Esophagus muscularis mucosa (tissue), 3 donors: ENCODE measurements around the gene TEAD1.

Source experiments
- POLR2AphosphoS5 ChIP-seq, 2 donors: sonication (generic); formaldehyde crosslinking; IDR thresholded peaks; one replicate each; pipeline ENCODE4 v1.6.1; 2017; ENCODE audit warnings: antibody characterized with exemption in 2 of 2
- TF ChIP-seq, protein P1 (sequence below), 3 experiments: fragments of 200-600 bp in 2 of 3; fragments of 450-650 bp in 1 of 3; sonication (generic) in 2 of 3; IDR thresholded peaks; one replicate each; pipeline ENCODE4 v1.5.1; 2017 to 2019; ENCODE audit warnings: antibody characterized with exemption in 3 of 3, mild to moderate bottlenecking in 2 of 3, moderate library complexity in 1 of 3

DNA sequence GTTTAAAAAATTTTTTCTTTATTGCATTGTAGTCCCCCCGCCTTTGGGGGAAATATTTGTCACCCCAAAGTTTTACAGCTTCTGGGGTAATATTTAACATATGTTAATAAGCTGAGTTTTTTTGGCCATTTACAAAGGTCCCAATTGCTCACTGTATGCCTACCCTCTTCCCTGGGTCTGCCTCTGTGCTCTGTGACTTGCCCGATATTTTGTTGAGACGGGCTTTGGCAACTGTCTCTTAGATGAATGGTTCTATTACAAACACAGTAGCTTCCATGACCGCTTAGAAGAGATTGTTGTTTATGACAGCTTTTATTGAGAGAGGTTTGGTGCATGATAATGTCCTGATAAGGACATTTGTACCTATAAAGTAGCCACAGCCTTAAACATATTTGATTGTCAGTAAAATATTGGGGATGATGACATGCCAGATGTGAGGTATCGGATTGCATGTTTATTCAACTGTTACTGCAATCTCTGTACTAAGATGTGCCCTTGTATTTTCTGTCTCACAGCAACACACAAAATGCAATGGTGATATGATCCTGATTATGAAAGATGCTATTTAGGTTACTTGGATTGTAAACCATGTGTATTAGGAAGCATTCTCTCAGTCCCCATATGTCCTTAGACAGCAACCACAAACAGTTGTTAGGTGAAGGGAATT lies 103.1 kb downstream of the TEAD1 start:
- TF ChIP-seq, protein P1, sequence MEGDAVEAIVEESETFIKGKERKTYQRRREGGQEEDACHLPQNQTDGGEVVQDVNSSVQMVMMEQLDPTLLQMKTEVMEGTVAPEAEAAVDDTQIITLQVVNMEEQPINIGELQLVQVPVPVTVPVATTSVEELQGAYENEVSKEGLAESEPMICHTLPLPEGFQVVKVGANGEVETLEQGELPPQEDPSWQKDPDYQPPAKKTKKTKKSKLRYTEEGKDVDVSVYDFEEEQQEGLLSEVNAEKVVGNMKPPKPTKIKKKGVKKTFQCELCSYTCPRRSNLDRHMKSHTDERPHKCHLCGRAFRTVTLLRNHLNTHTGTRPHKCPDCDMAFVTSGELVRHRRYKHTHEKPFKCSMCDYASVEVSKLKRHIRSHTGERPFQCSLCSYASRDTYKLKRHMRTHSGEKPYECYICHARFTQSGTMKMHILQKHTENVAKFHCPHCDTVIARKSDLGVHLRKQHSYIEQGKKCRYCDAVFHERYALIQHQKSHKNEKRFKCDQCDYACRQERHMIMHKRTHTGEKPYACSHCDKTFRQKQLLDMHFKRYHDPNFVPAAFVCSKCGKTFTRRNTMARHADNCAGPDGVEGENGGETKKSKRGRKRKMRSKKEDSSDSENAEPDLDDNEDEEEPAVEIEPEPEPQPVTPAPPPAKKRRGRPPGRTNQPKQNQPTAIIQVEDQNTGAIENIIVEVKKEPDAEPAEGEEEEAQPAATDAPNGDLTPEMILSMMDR (IDR thresholded peaks at IDR 0.05) = no peak
- no peak for TF ChIP-seq POLR2AphosphoS5 (IDR thresholded peaks at IDR 0.05)
